A673 (cell line): ENCODE results near the gene NIM1K. TPM values are rescaled to one million over a fixed set of nuclear protein-coding genes. Genes with fewer than 3 reads are reported as not detected.
"Not testable (repeated sequence)": the region's sequence is repeated elsewhere in the genome, so short reads cannot be mapped to it uniquely, and the experiment has no call there.

Experiments used
- BruUV-seq: library from RNA; stranded (reverse); fragments of 400-500 nt; replicated peaks from 2 replicates; lab custom pipeline; 2021; lab: Mats Ljungman, UMichigan
- CTCF ChIA-PET: fragments of 300-600 bp; sonication (Branson Sonifier 250); formaldehyde crosslinking; loops from one replicate; lab custom pipeline; 2022; ENCODE audit warnings: antibody characterized with exemption; lab: Charles Lee
- POLR2A ChIA-PET: fragments of 300-600 bp; sonication (Branson Sonifier 250); formaldehyde crosslinking; loops from one replicate; lab custom pipeline; 2022; ENCODE audit warnings: antibody characterized with exemption; ENCODE audit not compliant: low non-redundant PET; lab: Charles Lee
- DNase-seq: peaks from one replicate; pipeline ENCODE4 v3.0.0-alpha.2; 2015; ENCODE audit warnings: low spot score
- H3K27ac ChIP-seq: fragments of 200-600 bp; sonication (generic); 2 replicates; pipeline ENCODE4 v1.5.1; 2016; ENCODE audit warnings: mixed run types, low read depth, mild to moderate bottlenecking, mixed read lengths, antibody characterized with exemption, low read length; ENCODE audit not compliant: poor library complexity, severe bottlenecking
- H3K27me3 ChIP-seq: fragments of 200-600 bp; sonication (generic); replicated peaks from 2 replicates; pipeline ENCODE4 v1.6.1; 2017; ENCODE audit warnings: mixed run types, low read depth, mild to moderate bottlenecking, mixed read lengths, antibody characterized with exemption, low read length; ENCODE audit not compliant: insufficient read depth, poor library complexity
- H3K36me3 ChIP-seq: fragments of 200-600 bp; sonication (generic); 2 replicates; pipeline ENCODE4 v1.6.1; 2016; ENCODE audit warnings: mixed run types, mild to moderate bottlenecking, mixed read lengths, antibody characterized with exemption, low read length; ENCODE audit not compliant: insufficient read depth, poor library complexity, severe bottlenecking
- H3K4me1 ChIP-seq: fragments of 200-600 bp; sonication (generic); 2 replicates; pipeline ENCODE4 v1.6.1; 2017; ENCODE audit warnings: mixed run types, mild to moderate bottlenecking, mixed read lengths, antibody characterized with exemption, low read length; ENCODE audit not compliant: insufficient read depth, poor library complexity, severe bottlenecking
- H3K4me3 ChIP-seq: fragments of 200-600 bp; sonication (generic); 2 replicates; pipeline ENCODE4 v1.5.1; 2016; ENCODE audit warnings: low read depth, mixed run types, mild to moderate bottlenecking, mixed read lengths, low read length; ENCODE audit not compliant: poor library complexity, severe bottlenecking
- H3K9me3 ChIP-seq: fragments of 200-600 bp; sonication (generic); 2 replicates; pipeline ENCODE4 v1.6.1; 2016; ENCODE audit warnings: mixed run types, low read depth, mild to moderate bottlenecking, mixed read lengths, antibody characterized with exemption, low read length; ENCODE audit not compliant: poor library complexity, severe bottlenecking
- EZH2 ChIP-seq: fragments of 200-600 bp; sonication (generic); IDR thresholded peaks from 2 replicates; pipeline ENCODE4 v1.6.1; 2017; ENCODE audit warnings: borderline replicate concordance, low read depth, mild to moderate bottlenecking, mixed read lengths, antibody characterized with exemption, low read length; ENCODE audit not compliant: poor library complexity, severe bottlenecking
- intact Hi-C: fragments of 100-400 bp; cut with micrococcal nuclease; formaldehyde crosslinking; loops from one replicate; pipeline ENCODE4 v1.10.0; 2022; ENCODE audit not compliant: unreplicated experiment
- total RNA-seq: library from RNA; stranded (reverse); gene quantifications from 2 replicates; pipeline ENCODE4 v1.2.3, GENCODE V29; 2021
- TF ChIP-seq, protein P1 (sequence below): fragments of 300-800, 200-600 bp; sonication (generic); conservative IDR thresholded peaks from 2 replicates; pipeline ENCODE4 v1.5.1; 2017; ENCODE audit warnings: low read depth, mild to moderate bottlenecking, antibody characterized with exemption, low read length, moderate library complexity, mixed read lengths

Gene NIM1K
- total RNA-seq, 1 experiment from 2014 or later, result 0.41 TPM

DNA sequence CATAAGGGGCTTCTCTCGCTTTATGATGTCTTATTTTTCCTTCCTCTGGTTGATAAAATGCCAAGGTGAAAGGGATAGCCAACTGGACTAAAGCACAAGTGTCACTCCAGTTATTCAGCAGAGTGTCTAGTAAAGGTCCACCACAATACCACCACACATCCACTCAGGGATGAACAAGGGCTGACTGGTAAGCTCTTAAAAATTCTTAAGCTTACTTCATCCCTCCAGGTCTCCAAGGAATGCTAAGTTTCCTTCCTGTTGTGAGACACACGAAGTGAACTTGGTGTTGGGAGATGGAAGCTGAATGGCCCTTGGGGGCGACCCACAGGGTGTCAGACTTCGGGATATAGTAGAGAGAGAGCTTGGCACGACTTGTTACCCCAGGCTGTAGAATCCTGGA lies 124.4 kb downstream of the NIM1K start:
- BruUV-seq, result no TSS peak
- CTCF ChIA-PET, result no interaction called here
- TF ChIP-seq EZH2, result no peak
- TF ChIP-seq, protein P1, sequence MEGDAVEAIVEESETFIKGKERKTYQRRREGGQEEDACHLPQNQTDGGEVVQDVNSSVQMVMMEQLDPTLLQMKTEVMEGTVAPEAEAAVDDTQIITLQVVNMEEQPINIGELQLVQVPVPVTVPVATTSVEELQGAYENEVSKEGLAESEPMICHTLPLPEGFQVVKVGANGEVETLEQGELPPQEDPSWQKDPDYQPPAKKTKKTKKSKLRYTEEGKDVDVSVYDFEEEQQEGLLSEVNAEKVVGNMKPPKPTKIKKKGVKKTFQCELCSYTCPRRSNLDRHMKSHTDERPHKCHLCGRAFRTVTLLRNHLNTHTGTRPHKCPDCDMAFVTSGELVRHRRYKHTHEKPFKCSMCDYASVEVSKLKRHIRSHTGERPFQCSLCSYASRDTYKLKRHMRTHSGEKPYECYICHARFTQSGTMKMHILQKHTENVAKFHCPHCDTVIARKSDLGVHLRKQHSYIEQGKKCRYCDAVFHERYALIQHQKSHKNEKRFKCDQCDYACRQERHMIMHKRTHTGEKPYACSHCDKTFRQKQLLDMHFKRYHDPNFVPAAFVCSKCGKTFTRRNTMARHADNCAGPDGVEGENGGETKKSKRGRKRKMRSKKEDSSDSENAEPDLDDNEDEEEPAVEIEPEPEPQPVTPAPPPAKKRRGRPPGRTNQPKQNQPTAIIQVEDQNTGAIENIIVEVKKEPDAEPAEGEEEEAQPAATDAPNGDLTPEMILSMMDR, result no peak

DNA sequence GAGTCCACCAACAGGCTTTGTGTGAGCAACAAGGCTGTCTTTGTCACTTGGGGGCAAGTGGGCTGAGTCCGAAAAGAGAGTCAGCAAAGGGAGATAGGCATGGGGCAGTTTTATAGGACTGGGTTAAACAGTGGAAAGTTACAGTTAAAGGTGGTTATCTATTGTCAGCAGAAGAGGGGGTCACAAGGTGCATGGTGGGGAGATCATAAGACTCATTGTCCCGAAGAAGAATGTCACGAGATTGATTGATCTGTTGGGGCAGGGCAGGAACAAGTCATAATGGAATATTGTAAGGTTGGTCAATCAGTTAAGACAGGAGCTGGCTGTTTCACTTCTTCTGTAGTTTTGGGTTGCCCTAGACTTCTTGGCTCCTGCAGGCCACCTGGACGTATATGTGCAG lies 128.8 kb downstream of the NIM1K start:
- POLR2A ChIA-PET, result no interaction called here
- TF ChIP-seq, protein P1, result no peak
- no peak for TF ChIP-seq EZH2
- Histone ChIP-seq H3K9me3 (no peaks in the 10 kb centered on the region), H3K4me1 (no peaks in the 10 kb centered on the region), H3K27ac (no peak overlapping the region), H3K36me3 (no peaks in the 10 kb centered on the region), H3K27me3 (no peaks in the 10 kb centered on the region), H3K4me3 (no peak overlapping the region)
- intact Hi-C loops, result no loop called here
- BruUV-seq, result no TSS peak
- no peak for DNase-seq
- CTCF ChIA-PET, result no interaction called here

More for the DNA sequence above, 124.4 kb downstream of the NIM1K start:
- no peak overlapping the region for H3K27ac ChIP-seq
- no peaks in the 10 kb centered on the region for H3K9me3 ChIP-seq
- H3K36me3 ChIP-seq, result peaks cover 7% of the 10 kb centered on the region
- DNase-seq, result no peak
- intact Hi-C loops, result no loop called here
- no peak overlapping the region for H3K4me3 ChIP-seq
- peaks cover 10% of the 10 kb centered on the region for H3K4me1 ChIP-seq
- POLR2A ChIA-PET, result no interaction called here
- H3K27me3 ChIP-seq, result no peaks in the 10 kb centered on the region

DNA sequence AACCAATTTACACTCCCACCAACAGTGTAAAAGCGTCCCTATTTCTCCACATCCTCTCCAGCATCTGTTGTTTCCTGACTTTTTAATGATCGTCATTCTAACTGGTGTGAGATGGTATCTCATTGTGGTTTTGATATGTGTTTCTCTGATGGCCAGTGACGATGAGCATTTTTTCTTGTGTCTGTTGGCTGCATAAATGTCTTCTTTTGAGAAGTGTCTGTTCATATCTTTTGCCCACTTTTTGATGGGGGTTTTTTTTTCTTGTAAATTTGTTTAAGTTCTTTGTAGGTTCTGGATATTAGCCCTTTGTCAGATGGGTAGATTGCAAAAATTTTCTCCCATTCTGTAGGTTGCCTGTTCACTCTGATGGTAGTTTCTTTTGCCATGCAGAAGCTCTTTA lies 131.5 kb downstream of the NIM1K start:
- intact Hi-C loops, H3K27ac ChIP-seq, POLR2A ChIA-PET, H3K36me3 ChIP-seq, H3K4me1 ChIP-seq, DNase-seq, CTCF ChIA-PET, BruUV-seq, H3K4me3 ChIP-seq, H3K9me3 ChIP-seq, H3K27me3 ChIP-seq: not testable (repeated sequence)

DNA sequence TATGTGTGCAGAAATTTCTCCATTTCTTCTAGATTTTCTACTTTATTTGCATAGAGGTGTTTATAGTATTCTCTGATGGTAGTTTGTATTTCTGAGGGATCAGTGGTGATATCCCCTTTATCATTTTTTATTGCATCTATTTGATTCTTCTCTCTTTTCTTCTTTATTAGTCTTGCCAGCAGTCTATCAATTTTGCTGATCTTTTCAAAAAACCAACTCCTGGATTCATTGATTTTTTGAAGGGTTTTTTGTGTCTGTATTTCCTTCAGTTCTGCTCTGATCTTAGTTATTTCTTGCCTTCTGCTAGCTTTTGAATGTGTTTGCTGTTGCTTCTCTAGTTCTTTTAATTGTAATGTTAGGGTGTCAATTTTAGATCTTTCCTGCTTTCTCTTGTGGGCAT lies 133.6 kb downstream of the NIM1K start:
- H3K36me3 ChIP-seq, H3K27ac ChIP-seq, H3K27me3 ChIP-seq, POLR2A ChIA-PET, intact Hi-C loops, DNase-seq, H3K9me3 ChIP-seq, BruUV-seq, CTCF ChIA-PET, H3K4me1 ChIP-seq, H3K4me3 ChIP-seq: not testable (repeated sequence)

Other genes with a start within 250 kb of the NIM1K start
- 1.4 and 1.9 TPM in 2 replicates for gene ANXA2R, start 151.9 kb upstream of the NIM1K start, total RNA-seq
- 43.6 and 45.0 TPM in 2 replicates for gene ZNF131, start 71.3 kb upstream of the NIM1K start, total RNA-seq
- gene HMGCS1, start 121.2 kb downstream of the NIM1K start, total RNA-seq, result 142 and 162 TPM in 2 replicates
- gene CCL28, start 220.2 kb downstream of the NIM1K start, total RNA-seq, result 0.32 and 0.57 TPM in 2 replicates